ENCODE data around the gene NUMB.

Gene NUMB

GRCh38 chr14:73258076-73258475 lies 200.3 kb downstream of the NUMB start:
- Histone ChIP-seq H2AFZ (ENCODE audit: insufficient read depth, low read length, poor library complexity) (no peak overlapping the region), H3K4ac (ENCODE audit: low read depth, low read length) (no peak overlapping the region), H3K9me3 (ENCODE audit: insufficient read depth, low read depth, low read length) (no peaks in the 10 kb centered on the region), H3K18ac (ENCODE audit: low read length) (no peak overlapping the region), H3K23ac (ENCODE audit: low read length) (no peak overlapping the region), H2BK12ac (ENCODE audit: low read length) (no peak overlapping the region), H3K79me1 (ENCODE audit: low read length) (no peaks in the 10 kb centered on the region), H3K36me3 (ENCODE audit: control insufficient read depth in 1 of 2, insufficient read depth in 2 of 2, low read length in 2 of 2) (no peaks in the 10 kb centered on the region), H3K9ac (ENCODE audit: low read length) (no peak overlapping the region), H3K4me2 (ENCODE audit: low read length) (no peak overlapping the region), H2BK120ac (ENCODE audit: insufficient read depth, low read length, poor library complexity) (no peak overlapping the region), H3K4me1 (ENCODE audit: control insufficient read depth in 1 of 2, insufficient read depth in 2 of 2, low read length in 2 of 2) (no peaks in the 10 kb centered on the region), H2AK5ac (ENCODE audit: low read length) (no peak overlapping the region), H4K8ac (ENCODE audit: low read depth, low read length) (no peak overlapping the region), H3K27ac (ENCODE audit: low read depth, low read length) (no peak overlapping the region), H3K27me3 (ENCODE audit: insufficient read depth, low read length) (no peaks in the 10 kb centered on the region), H4K91ac (ENCODE audit: low read depth, low read length) (no peak overlapping the region), H4K12ac (ENCODE audit: low read depth, low read length) (no peak overlapping the region), H3K4me3 (ENCODE audit: low read depth, low read length) (no peak overlapping the region), H2BK5ac (ENCODE audit: low read depth, low read length, poor library complexity) (no peak overlapping the region), H3K14ac (ENCODE audit: low read length) (no peak overlapping the region), H3K79me2 (ENCODE audit: control insufficient read depth, insufficient read depth, low read length, poor library complexity) (no peaks in the 10 kb centered on the region)
- no peak for DNase-seq
- no CpG with 5 or more reads among the region's 4 CpGs for WGBS (ENCODE audit: extremely low coverage, insufficient coverage, insufficient read length)

- no peak overlapping the region for H2AFZ ChIP-seq (ENCODE audit: insufficient read depth, low read length, poor library complexity)
- no peak overlapping the region for H2BK5ac ChIP-seq (ENCODE audit: low read depth, low read length, poor library complexity)
- no peak overlapping the region for H2AK5ac ChIP-seq (ENCODE audit: low read length)
- no peak overlapping the region for H3K4ac ChIP-seq (ENCODE audit: low read depth, low read length)
- no peaks in the 10 kb centered on the region for H3K9me3 ChIP-seq (ENCODE audit: insufficient read depth, low read depth, low read length)
- no peaks in the 10 kb centered on the region for H3K79me1 ChIP-seq (ENCODE audit: low read length)
- no peak overlapping the region for H3K23ac ChIP-seq (ENCODE audit: low read length)
- H4K12ac ChIP-seq (ENCODE audit: low read depth, low read length), result no peak overlapping the region
- no peak overlapping the region for H3K4me3 ChIP-seq (ENCODE audit: low read depth, low read length)
- no peak overlapping the region for H3K14ac ChIP-seq (ENCODE audit: low read length)
- no peak overlapping the region for H3K9ac ChIP-seq (ENCODE audit: low read length)
- WGBS (ENCODE audit: extremely low coverage, insufficient coverage, insufficient read length), result no CpG with 5 or more reads among the region's 9 CpGs
- H3K27ac ChIP-seq (ENCODE audit: low read depth, low read length), result no peak overlapping the region
- no peaks in the 10 kb centered on the region for H3K4me1 ChIP-seq (ENCODE audit: control insufficient read depth in 1 of 2, insufficient read depth in 2 of 2, low read length in 2 of 2)
- no peak overlapping the region for H3K18ac ChIP-seq (ENCODE audit: low read length)
- H3K36me3 ChIP-seq (ENCODE audit: control insufficient read depth in 1 of 2, insufficient read depth in 2 of 2, low read length in 2 of 2), result no peaks in the 10 kb centered on the region
- H4K8ac ChIP-seq (ENCODE audit: low read depth, low read length), result no peak overlapping the region
- H3K27me3 ChIP-seq (ENCODE audit: insufficient read depth, low read length), result no peaks in the 10 kb centered on the region
- no peak overlapping the region for H3K4me2 ChIP-seq (ENCODE audit: low read length)
- H4K91ac ChIP-seq (ENCODE audit: low read depth, low read length), result no peak overlapping the region
- no peak overlapping the region for H2BK120ac ChIP-seq (ENCODE audit: insufficient read depth, low read length, poor library complexity)
- no peaks in the 10 kb centered on the region for H3K79me2 ChIP-seq (ENCODE audit: control insufficient read depth, insufficient read depth, low read length, poor library complexity)
- DNase-seq, result no peak
- H2BK12ac ChIP-seq (ENCODE audit: low read length), result no peak overlapping the region
These were observed 202.6 kb downstream of the NUMB start for GRCh38 chr14:73255693-73256225.

GRCh38 chr14:73255005-73255400 lies 203.3 kb downstream of the NUMB start:
- no peak for DNase-seq
- no peak overlapping the region for H3K14ac ChIP-seq (ENCODE audit: low read length)
- no peaks in the 10 kb centered on the region for H3K9me3 ChIP-seq (ENCODE audit: insufficient read depth, low read depth, low read length)
- no peaks in the 10 kb centered on the region for H3K27me3 ChIP-seq (ENCODE audit: insufficient read depth, low read length)
- no peak overlapping the region for H3K4me3 ChIP-seq (ENCODE audit: low read depth, low read length)
- H3K18ac ChIP-seq (ENCODE audit: low read length), result no peak overlapping the region
- H3K4ac ChIP-seq (ENCODE audit: low read depth, low read length), result no peak overlapping the region
- H3K79me1 ChIP-seq (ENCODE audit: low read length), result no peaks in the 10 kb centered on the region
- no peak overlapping the region for H2AFZ ChIP-seq (ENCODE audit: insufficient read depth, low read length, poor library complexity)
- H2AK5ac ChIP-seq (ENCODE audit: low read length), result no peak overlapping the region
- no peak overlapping the region for H3K23ac ChIP-seq (ENCODE audit: low read length)
- no peaks in the 10 kb centered on the region for H3K79me2 ChIP-seq (ENCODE audit: control insufficient read depth, insufficient read depth, low read length, poor library complexity)
- WGBS (ENCODE audit: extremely low coverage, insufficient coverage, insufficient read length), result no CpG with 5 or more reads among the region's 6 CpGs
- H3K4me1 ChIP-seq (ENCODE audit: control insufficient read depth in 1 of 2, insufficient read depth in 2 of 2, low read length in 2 of 2), result no peaks in the 10 kb centered on the region
- no peak overlapping the region for H3K27ac ChIP-seq (ENCODE audit: low read depth, low read length)
- no peak overlapping the region for H4K8ac ChIP-seq (ENCODE audit: low read depth, low read length)
- H3K9ac ChIP-seq (ENCODE audit: low read length), result no peak overlapping the region
- no peak overlapping the region for H2BK5ac ChIP-seq (ENCODE audit: low read depth, low read length, poor library complexity)
- H3K36me3 ChIP-seq (ENCODE audit: control insufficient read depth in 1 of 2, insufficient read depth in 2 of 2, low read length in 2 of 2), result no peaks in the 10 kb centered on the region
- no peak overlapping the region for H4K91ac ChIP-seq (ENCODE audit: low read depth, low read length)
- H4K12ac ChIP-seq (ENCODE audit: low read depth, low read length), result no peak overlapping the region
- H3K4me2 ChIP-seq (ENCODE audit: low read length), result no peak overlapping the region
- H2BK12ac ChIP-seq (ENCODE audit: low read length), result no peak overlapping the region
- no peak overlapping the region for H2BK120ac ChIP-seq (ENCODE audit: insufficient read depth, low read length, poor library complexity)

- Histone ChIP-seq H3K14ac (ENCODE audit: low read length) (no peak overlapping the region), H2AFZ (ENCODE audit: insufficient read depth, low read length, poor library complexity) (no peak overlapping the region), H2BK120ac (ENCODE audit: insufficient read depth, low read length, poor library complexity) (no peak overlapping the region), H4K12ac (ENCODE audit: low read depth, low read length) (no peak overlapping the region), H3K9me3 (ENCODE audit: insufficient read depth, low read depth, low read length) (no peaks in the 10 kb centered on the region), H3K9ac (ENCODE audit: low read length) (no peak overlapping the region), H3K4me1 (ENCODE audit: control insufficient read depth in 1 of 2, insufficient read depth in 2 of 2, low read length in 2 of 2) (no peaks in the 10 kb centered on the region), H3K79me1 (ENCODE audit: low read length) (no peaks in the 10 kb centered on the region), H3K4ac (ENCODE audit: low read depth, low read length) (no peak overlapping the region), H3K23ac (ENCODE audit: low read length) (no peak overlapping the region), H2BK12ac (ENCODE audit: low read length) (no peak overlapping the region), H3K79me2 (ENCODE audit: control insufficient read depth, insufficient read depth, low read length, poor library complexity) (no peaks in the 10 kb centered on the region), H4K8ac (ENCODE audit: low read depth, low read length) (no peak overlapping the region), H3K36me3 (ENCODE audit: control insufficient read depth in 1 of 2, insufficient read depth in 2 of 2, low read length in 2 of 2) (no peaks in the 10 kb centered on the region), H2AK5ac (ENCODE audit: low read length) (no peak overlapping the region), H3K27me3 (ENCODE audit: insufficient read depth, low read length) (no peaks in the 10 kb centered on the region), H3K18ac (ENCODE audit: low read length) (no peak overlapping the region), H3K27ac (ENCODE audit: low read depth, low read length) (no peak overlapping the region), H2BK5ac (ENCODE audit: low read depth, low read length, poor library complexity) (no peak overlapping the region), H3K4me2 (ENCODE audit: low read length) (no peak overlapping the region), H4K91ac (ENCODE audit: low read depth, low read length) (no peak overlapping the region), H3K4me3 (ENCODE audit: low read depth, low read length) (no peak overlapping the region)
- peak in 1 of 2 donors; percentile 23 for DNase-seq
- no CpG with 5 or more reads among the region's 28 CpGs for WGBS (ENCODE audit: extremely low coverage, insufficient coverage, insufficient read length)
These were observed 203.9 kb downstream of the NUMB start for GRCh38 chr14:73254247-73255004.
